ENCODE measurements around the gene WDR19. TPM values are rescaled to one million over a fixed set of nuclear protein-coding genes. Genes with fewer than 3 reads are reported as not detected.
A peak's percentile ranks its signal among the peaks of the same experiment; 100 is the strongest.
"Not testable (repeated sequence)": the region's sequence is repeated elsewhere in the genome, so short reads cannot be mapped to it uniquely, and the experiment has no call there.

The WDR19 gene
- polyA plus RNA-seq, 3 donors from 2014 or later: 2.7 to 11.8 (median 4.3) TPM

- peaks cover 0 to 18% (median 10%) of the 10 kb centered on the region in 3 donors for H3K36me3 Mint-ChIP-seq
- no peak overlapping the region for H3K27ac Mint-ChIP-seq
- no peaks in the 10 kb centered on the region for H3K4me1 Mint-ChIP-seq
- no peaks in the 10 kb centered on the region for H3K27me3 Mint-ChIP-seq (ENCODE audit: low read depth in 3 of 3)
- DNase-seq: no peak
- H3K9me3 Mint-ChIP-seq: peaks cover 0 to 7% (median 0%) of the 10 kb centered on the region in 6 donors
- no peak overlapping the region for H3K4me3 Mint-ChIP-seq
Observed at GRCh38 chr4:39243462-39243861, 61.1 kb downstream of the WDR19 start.

- no peak overlapping the region for H3K4me3 Mint-ChIP-seq
- no peak for DNase-seq
- H3K27ac Mint-ChIP-seq: no peak overlapping the region
- no peaks in the 10 kb centered on the region for H3K4me1 Mint-ChIP-seq
- H3K36me3 Mint-ChIP-seq: peaks cover 4 to 15% (median 11%) of the 10 kb centered on the region in 3 donors
- no peaks in the 10 kb centered on the region for H3K27me3 Mint-ChIP-seq (ENCODE audit: low read depth in 3 of 3)
- H3K9me3 Mint-ChIP-seq: no peaks in the 10 kb centered on the region
Observed at GRCh38 chr4:39255266-39255665, 72.9 kb downstream of the WDR19 start.

GRCh38 chr4:39255871-39256270 is 73.5 kb downstream of the WDR19 start:
- H3K9me3 Mint-ChIP-seq: no peaks in the 10 kb centered on the region
- H3K36me3 Mint-ChIP-seq: peaks cover 4 to 15% (median 11%) of the 10 kb centered on the region in 3 donors
- no peak overlapping the region for H3K27ac Mint-ChIP-seq
- no peaks in the 10 kb centered on the region for H3K27me3 Mint-ChIP-seq (ENCODE audit: low read depth in 3 of 3)
- no peak overlapping the region for H3K4me3 Mint-ChIP-seq
- no peaks in the 10 kb centered on the region for H3K4me1 Mint-ChIP-seq
- no peak for DNase-seq

GRCh38 chr4:39256436-39256835 is 74.1 kb downstream of the WDR19 start:
- Mint-ChIP-seq H3K27me3 (ENCODE audit: low read depth in 3 of 3) (no peaks in the 10 kb centered on the region), H3K4me1 (no peaks in the 10 kb centered on the region), H3K4me3 (no peak overlapping the region), H3K27ac (no peak overlapping the region), H3K9me3 (no peaks in the 10 kb centered on the region), H3K36me3 (peaks cover 7 to 19% (median 11%) of the 10 kb centered on the region in 3 donors)
- DNase-seq: no peak

- Mint-ChIP-seq H3K4me3 (no peak overlapping the region), H3K9me3 (no peaks in the 10 kb centered on the region), H3K27me3 (ENCODE audit: low read depth in 3 of 3) (no peaks in the 10 kb centered on the region), H3K27ac (no peak overlapping the region), H3K4me1 (no peaks in the 10 kb centered on the region), H3K36me3 (peaks cover 8 to 20% (median 11%) of the 10 kb centered on the region in 3 donors)
- no peak for DNase-seq
Observed at GRCh38 chr4:39259571-39260330, 77.4 kb downstream of the WDR19 start.

- Mint-ChIP-seq H3K9me3 (no peaks in the 10 kb centered on the region), H3K4me3 (no peak overlapping the region)
Observed at GRCh38 chr4:39263895-39264294, 81.6 kb downstream of the WDR19 start.

GRCh38 chr4:39274503-39274902 is 92.2 kb downstream of the WDR19 start:
- DNase-seq: no peak
- Mint-ChIP-seq H3K4me3 (no peak overlapping the region), H3K27me3 (ENCODE audit: low read depth in 3 of 3) (peaks cover 2% of the 10 kb centered on the region in 3 donors), H3K9me3 (no peaks in the 10 kb centered on the region), H3K4me1 (no peaks in the 10 kb centered on the region), H3K27ac (no peak overlapping the region), H3K36me3 (peaks cover 12 to 52% (median 16%) of the 10 kb centered on the region in 3 donors)

More at GRCh38 chr4:39263895-39264294, 81.6 kb downstream of the WDR19 start:
- no peak for DNase-seq
- Mint-ChIP-seq H3K27ac (no peak overlapping the region), H3K36me3 (peaks cover 11 to 31% (median 16%) of the 10 kb centered on the region in 3 donors), H3K4me1 (no peaks in the 10 kb centered on the region), H3K27me3 (ENCODE audit: low read depth in 3 of 3) (peaks cover 0 to 2% (median 0%) of the 10 kb centered on the region in 3 donors)

- not testable (repeated sequence) for H3K4me1 Mint-ChIP-seq; H3K27ac Mint-ChIP-seq; H3K27me3 Mint-ChIP-seq (ENCODE audit: low read depth in 3 of 3); DNase-seq; H3K4me3 Mint-ChIP-seq; H3K9me3 Mint-ChIP-seq
- peaks cover 9 to 40% (median 13%) of the 10 kb centered on the region in 3 donors for H3K36me3 Mint-ChIP-seq
Observed at GRCh38 chr4:39277661-39278060, 95.3 kb downstream of the WDR19 start.

GRCh38 chr4:39278476-39278875 is 96.1 kb downstream of the WDR19 start:
- Mint-ChIP-seq H3K4me3 (no peak overlapping the region), H3K4me1 (no peaks in the 10 kb centered on the region), H3K36me3 (peaks cover 9 to 33% (median 13%) of the 10 kb centered on the region in 3 donors)

GRCh38 chr4:39279416-39279815 is 97.1 kb downstream of the WDR19 start:
- H3K4me3 Mint-ChIP-seq: no peak overlapping the region
- peaks cover 2 to 4% (median 3%) of the 10 kb centered on the region in 3 donors for H3K27me3 Mint-ChIP-seq (ENCODE audit: low read depth in 3 of 3)
- peak overlapping the region in 1 of 6 donors; percentile 25 for H3K27ac Mint-ChIP-seq
- peaks cover 6 to 23% (median 13%) of the 10 kb centered on the region in 3 donors for H3K36me3 Mint-ChIP-seq
- no peak for DNase-seq
- no peaks in the 10 kb centered on the region for H3K4me1 Mint-ChIP-seq
- no peaks in the 10 kb centered on the region for H3K9me3 Mint-ChIP-seq

More at GRCh38 chr4:39278476-39278875, 96.1 kb downstream of the WDR19 start:
- no peak for DNase-seq
- Mint-ChIP-seq H3K27ac (no peak overlapping the region), H3K9me3 (no peaks in the 10 kb centered on the region), H3K27me3 (ENCODE audit: low read depth in 3 of 3) (peaks cover 1 to 4% (median 2%) of the 10 kb centered on the region in 3 donors)

GRCh38 chr4:39280770-39281169 is 98.4 kb downstream of the WDR19 start:
- H3K36me3 Mint-ChIP-seq: peaks cover 3 to 17% (median 15%) of the 10 kb centered on the region in 3 donors
- peaks cover 2 to 4% (median 3%) of the 10 kb centered on the region in 3 donors for H3K27me3 Mint-ChIP-seq (ENCODE audit: low read depth in 3 of 3)
- no peaks in the 10 kb centered on the region for H3K4me1 Mint-ChIP-seq
- no peak overlapping the region for H3K27ac Mint-ChIP-seq
- DNase-seq: no peak
- H3K9me3 Mint-ChIP-seq: no peaks in the 10 kb centered on the region
- no peak overlapping the region for H3K4me3 Mint-ChIP-seq

GRCh38 chr4:39285111-39285795 is 102.9 kb downstream of the WDR19 start:
- peaks cover 24 to 27% (median 25%) of the 10 kb centered on the region in 3 donors for H3K36me3 Mint-ChIP-seq
- no peaks in the 10 kb centered on the region for H3K4me1 Mint-ChIP-seq
- peaks cover 0 to 2% (median 2%) of the 10 kb centered on the region in 3 donors for H3K27me3 Mint-ChIP-seq (ENCODE audit: low read depth in 3 of 3)
- no peak for DNase-seq
- no peak overlapping the region for H3K27ac Mint-ChIP-seq
- H3K9me3 Mint-ChIP-seq: no peaks in the 10 kb centered on the region
- H3K4me3 Mint-ChIP-seq: no peak overlapping the region

GRCh38 chr4:39285853-39286252 is 103.5 kb downstream of the WDR19 start:
- Mint-ChIP-seq H3K27ac (no peak overlapping the region), H3K36me3 (peaks cover 25 to 30% (median 26%) of the 10 kb centered on the region in 3 donors), H3K27me3 (ENCODE audit: low read depth in 3 of 3) (peaks cover 0 to 2% (median 2%) of the 10 kb centered on the region in 3 donors), H3K4me1 (no peaks in the 10 kb centered on the region), H3K4me3 (no peak overlapping the region), H3K9me3 (no peaks in the 10 kb centered on the region)
- no peak for DNase-seq

- no peak overlapping the region for H3K27ac Mint-ChIP-seq
- H3K9me3 Mint-ChIP-seq: no peaks in the 10 kb centered on the region
- H3K4me3 Mint-ChIP-seq: no peak overlapping the region
- peaks cover 0 to 2% (median 2%) of the 10 kb centered on the region in 3 donors for H3K27me3 Mint-ChIP-seq (ENCODE audit: low read depth in 3 of 3)
- H3K4me1 Mint-ChIP-seq: no peaks in the 10 kb centered on the region
- peaks cover 29 to 34% (median 30%) of the 10 kb centered on the region in 3 donors for H3K36me3 Mint-ChIP-seq
- no peak for DNase-seq
Observed at GRCh38 chr4:39286263-39286662, 103.9 kb downstream of the WDR19 start.
